GM21526 (cell line): ENCODE results near the gene SRGAP2C.
"Not testable (repeated sequence)": the region's sequence is repeated elsewhere in the genome, so short reads cannot be mapped to it uniquely, and the experiment has no call there.

ENCODE experiments used
- ATAC-seq: cut with Tn5 transposase; IDR thresholded peaks from one replicate; pipeline ENCODE4 v1.9.1; 2021; ENCODE audit warnings: moderate library complexity; ENCODE audit not compliant: unreplicated experiment, low FRiP score

The SRGAP2C gene

GRCh38 chr1:121275435-121275834 is 90.7 kb downstream of the SRGAP2C start:
- ATAC-seq: not testable (repeated sequence)

GRCh38 chr1:121278202-121278601 is 93.4 kb downstream of the SRGAP2C start:
- not testable (repeated sequence) for ATAC-seq

DNA sequence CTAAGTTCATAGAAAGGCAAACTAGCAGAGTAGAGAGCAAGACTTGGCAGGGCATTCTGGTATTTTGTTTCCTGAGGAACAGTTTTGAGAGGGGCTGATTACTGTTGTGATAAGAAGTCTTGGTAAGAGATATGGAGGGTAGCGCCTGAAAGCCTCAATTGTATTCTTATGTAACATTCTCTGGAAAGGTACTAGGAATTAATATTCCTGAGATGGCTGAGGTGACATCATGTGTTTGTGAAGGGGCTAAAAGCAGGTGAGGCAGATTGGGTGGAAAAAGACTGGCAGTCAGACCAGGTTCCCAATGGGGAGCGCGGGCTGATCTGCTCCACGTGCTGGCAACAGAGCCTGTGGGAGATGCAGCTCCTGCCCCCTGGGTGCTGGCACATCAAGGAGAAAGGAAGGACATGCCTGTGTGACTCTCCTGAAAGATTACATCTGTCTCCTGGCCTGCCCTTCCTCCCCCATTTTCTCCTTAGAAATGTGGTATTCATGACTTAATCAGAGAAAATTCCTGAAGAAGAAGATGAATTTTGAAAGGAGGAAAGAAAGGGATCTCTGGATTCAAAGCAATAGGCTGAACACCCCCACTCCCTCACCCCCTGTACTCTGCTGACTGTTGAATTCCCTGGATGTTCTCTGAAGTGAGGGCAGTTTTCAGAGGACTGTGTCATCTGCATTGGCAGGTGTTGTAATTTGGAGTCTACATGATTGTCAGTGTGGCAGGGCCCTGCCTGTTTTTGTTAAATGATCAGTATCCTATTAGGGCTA is 94.2 kb downstream of the SRGAP2C start:
- ATAC-seq: not testable (repeated sequence)

DNA sequence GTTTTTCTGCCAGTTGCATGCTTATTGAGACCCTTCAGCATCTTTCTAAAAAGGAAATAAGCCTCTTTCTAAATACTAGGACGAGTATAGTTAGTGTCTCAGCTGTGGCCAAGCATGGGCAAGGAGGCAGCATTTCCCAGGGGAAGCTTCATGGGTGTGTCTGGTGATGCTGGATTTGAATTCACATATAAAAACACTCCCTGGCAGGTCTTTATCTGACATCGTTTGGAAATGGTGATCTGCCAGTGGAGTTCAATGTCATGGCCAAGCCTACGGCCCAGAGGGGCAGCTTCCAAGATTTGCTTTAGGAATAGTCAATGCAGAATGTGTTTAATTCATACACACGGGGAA is 94.7 kb downstream of the SRGAP2C start:
- not testable (repeated sequence) for ATAC-seq

DNA sequence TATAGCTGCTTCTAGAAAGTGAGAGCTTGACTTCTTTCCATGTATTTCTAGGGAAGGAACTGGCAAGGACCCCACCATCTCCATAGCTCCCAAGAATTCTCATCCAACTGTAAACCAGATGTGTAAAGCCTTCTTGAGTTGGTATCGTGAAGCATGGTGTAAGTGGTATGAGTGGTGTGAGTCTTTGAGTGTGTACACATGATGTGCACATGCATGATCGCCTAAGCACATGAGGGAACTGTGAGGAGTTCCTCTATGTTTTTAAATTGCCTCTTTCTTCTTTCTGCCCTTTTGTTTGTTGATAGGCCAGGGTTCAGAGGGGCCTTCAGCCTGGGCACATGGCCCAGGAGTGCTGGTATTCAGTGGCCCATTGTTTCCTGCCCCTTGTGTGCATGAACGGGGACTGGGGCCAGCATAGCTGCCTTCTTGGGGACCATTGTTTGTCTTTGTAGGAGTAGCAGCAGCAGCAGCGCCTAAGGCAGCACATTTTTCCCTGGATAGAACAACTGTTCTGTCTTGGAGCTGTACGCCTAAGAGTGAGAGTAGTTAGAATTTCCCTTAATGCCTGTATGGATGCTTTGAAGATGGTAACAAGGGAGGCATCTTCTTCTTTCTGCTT is 96.0 kb downstream of the SRGAP2C start:
- not testable (repeated sequence) for ATAC-seq

DNA sequence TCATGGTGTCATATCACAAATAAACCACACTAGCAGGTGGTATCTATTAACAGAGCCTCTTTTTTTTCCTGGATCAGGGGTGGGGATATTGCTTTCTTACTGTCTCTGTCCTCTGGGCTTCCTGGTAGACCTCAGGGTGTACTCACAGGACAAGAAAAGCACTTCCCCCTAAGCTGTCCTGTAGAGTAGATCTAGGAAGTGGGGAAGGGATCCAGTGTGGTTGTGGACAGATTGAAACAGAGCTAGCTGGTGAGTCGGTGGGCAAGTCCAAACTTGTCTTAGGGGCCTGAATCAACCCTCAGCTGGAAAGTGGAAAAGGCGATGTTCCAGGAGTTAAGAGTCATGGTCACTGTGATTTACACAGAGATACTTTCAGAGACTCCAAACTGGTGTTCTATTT is 96.7 kb downstream of the SRGAP2C start:
- ATAC-seq: not testable (repeated sequence)

- ATAC-seq: not testable (repeated sequence)
Measured at GRCh38 chr1:121283587-121284180, 98.9 kb downstream of the SRGAP2C start.

DNA sequence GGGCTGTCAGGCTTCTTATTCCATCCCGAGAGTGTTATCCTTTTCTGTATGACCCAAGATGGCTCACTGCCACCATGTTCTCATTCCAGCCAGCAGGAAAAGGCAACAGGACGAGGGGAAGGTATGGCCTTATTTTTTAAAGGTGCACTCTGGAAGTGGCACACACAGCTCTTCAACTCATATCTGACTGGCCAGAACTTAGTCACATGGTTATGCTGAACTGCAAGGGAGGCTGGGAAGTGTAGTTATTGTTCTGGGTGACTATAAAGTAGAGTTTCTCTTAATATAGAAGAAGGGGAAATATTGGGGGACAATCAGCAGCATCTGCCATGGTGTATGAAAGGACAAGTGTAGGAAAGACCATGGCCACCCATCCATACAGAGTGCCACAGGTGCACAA is 107.8 kb downstream of the SRGAP2C start:
- not testable (repeated sequence) for ATAC-seq

GRCh38 chr1:121293263-121294204 is 108.8 kb downstream of the SRGAP2C start:
- not testable (repeated sequence) for ATAC-seq

DNA sequence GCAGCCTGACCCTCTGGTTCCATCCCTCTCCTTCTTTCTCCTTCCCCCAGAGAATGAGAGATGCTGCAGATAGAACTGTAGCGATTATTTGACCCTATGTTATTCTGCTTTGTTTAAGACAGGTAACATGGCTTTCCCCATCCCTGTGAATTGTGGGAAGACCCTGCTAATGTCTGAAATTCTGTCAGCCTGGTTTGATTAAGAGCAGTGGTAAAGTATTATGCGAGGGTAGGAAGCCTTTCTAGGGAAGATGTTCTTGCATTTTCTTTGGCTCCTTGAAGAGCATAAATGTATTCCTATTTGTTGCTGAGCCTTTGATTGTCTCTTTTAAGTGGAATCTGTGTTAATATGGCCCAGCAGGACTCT is 109.4 kb downstream of the SRGAP2C start:
- ATAC-seq: not testable (repeated sequence)

GRCh38 chr1:121296563-121296962 is 111.8 kb downstream of the SRGAP2C start:
- not testable (repeated sequence) for ATAC-seq

- ATAC-seq: not testable (repeated sequence)
Measured at GRCh38 chr1:121298529-121298928, 113.8 kb downstream of the SRGAP2C start.

DNA sequence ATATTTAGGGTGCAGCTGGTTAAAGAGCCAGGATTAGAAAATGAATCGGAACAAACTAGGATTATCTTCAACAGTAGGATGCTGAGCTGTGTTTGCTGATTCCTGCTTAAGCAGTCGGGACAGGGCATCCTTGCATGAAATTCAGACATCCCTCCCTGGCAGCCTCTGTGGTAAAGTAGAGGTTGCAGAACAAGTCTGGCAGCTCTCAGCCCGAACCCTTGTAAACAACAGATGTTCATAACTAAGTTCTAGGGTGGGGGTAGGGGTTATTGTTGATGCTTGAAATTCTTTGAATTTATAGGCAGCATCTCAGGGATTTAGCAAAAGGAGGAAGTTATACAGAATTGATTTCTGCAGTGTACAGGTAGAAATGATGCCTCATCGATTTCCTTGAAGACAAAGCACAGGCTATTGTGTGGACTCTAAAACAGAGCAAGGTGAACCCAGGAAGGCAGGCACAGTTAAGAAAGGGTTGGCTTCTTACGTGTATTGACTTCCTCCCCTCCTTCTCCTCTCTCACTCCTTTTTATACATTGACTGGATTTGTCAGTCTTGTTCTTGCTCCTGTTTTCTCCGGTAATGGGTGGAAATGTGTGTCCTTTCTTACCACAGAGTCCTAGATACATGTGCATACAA is 114.9 kb downstream of the SRGAP2C start:
- not testable (repeated sequence) for ATAC-seq

DNA sequence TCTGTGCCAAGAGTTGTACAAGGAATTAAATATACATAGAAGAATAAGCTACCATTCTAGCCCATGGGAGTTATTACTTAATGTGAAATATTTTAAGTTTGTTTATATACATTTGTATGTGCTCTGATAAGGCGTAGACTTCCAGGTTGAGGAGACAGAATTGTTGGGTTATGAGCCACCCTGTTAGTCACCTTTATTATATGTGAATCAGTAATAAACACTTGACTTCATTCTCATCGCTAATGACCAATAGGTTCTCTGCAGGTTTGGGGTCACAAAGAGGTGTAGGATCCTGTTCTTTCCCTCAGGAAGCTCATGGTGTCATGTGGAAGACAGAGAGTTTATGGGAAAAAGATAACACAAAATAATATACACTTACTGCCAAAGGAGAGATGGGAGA is 117.1 kb downstream of the SRGAP2C start:
- ATAC-seq: not testable (repeated sequence)

DNA sequence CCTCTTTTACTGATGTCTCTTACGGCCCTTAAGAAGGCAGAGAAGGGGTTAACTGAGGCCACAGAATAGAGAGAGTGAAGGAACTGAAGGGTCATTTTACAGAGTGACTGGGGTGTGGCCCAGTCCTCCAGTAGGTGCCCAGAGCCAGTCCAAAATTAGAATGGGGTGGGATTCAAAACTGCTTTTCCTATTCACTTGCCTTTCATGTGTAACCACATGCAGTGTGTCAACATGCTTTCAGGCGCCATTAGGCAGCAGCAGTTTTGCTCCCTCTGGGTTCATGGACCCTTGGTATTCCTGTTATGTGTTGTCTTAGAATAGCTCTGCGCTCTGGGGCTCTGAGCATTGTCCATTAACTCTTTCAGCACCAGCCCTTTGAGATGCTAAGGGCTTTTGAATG is 123.0 kb downstream of the SRGAP2C start:
- ATAC-seq: not testable (repeated sequence)

DNA sequence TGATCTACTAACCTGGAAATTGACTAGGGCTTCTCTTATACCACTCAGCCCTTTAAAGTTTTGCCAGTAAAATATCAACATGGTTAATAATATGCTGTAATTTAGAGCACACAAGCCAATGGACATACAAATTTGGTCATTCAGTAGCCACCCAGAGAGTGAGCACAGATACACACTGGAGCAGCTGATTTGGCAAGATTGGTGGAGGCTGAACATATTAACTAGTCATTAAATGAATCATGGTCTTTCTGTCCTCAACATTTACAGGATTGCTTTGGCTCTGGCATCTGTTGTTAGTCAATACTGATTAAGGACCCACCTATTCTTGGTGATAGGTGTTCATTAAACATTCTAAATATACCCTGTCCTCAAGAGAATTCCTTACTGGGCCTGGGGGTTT is 130.7 kb downstream of the SRGAP2C start:
- not testable (repeated sequence) for ATAC-seq

GRCh38 chr1:121316081-121316480 is 131.3 kb downstream of the SRGAP2C start:
- not testable (repeated sequence) for ATAC-seq

DNA sequence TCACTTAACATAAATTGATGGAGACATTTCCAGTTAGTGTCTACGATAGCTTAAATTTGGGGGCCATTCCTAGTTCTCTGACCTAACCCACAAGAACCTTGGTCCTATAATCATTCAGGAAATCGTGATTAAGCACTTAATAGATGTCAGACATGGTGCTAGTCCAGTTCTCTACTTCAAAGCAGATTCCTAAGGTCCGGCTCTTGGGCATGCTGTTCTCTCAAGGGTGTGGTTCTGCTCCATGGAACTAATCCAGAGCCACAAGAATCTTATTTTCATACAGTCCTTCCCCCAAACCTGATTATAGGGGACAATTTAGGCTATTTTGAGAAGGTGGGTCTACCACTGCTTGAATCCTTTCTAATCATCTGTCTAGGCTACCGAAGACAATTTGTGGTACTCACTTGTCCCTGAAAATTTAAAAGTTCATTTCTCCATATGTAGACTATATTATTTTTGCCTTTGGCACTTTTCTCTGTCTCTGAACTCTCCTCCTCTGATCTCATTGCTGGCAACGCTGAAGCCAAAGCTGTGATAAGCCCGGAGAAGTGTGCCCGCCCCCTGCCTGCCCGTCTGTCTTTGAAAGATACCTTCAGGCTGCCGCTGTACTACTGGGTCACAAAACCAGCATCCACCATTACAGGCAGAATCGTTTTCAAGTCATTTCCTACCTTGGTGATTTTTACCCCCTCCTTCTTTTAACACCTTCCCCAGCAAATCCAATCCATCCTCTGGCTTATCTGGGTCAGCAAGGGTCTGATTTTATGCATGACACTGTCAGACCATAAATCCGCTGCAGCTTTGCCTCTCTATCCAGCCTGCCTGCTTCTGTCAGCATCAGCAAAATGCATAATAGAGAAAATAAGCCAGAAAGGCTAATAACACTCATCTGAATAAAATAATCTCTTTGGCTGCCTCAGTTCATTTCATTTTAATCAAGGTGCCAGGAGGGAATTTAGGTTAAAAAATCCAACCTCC is 133.0 kb downstream of the SRGAP2C start:
- ATAC-seq: not testable (repeated sequence)

- ATAC-seq: not testable (repeated sequence)
Measured at GRCh38 chr1:121318687-121319086, 133.9 kb downstream of the SRGAP2C start.
